ENCODE measurements around the gene EARS2. TPM values are rescaled to one million over a fixed set of nuclear protein-coding genes. Genes with fewer than 3 reads are reported as not detected.

Gene EARS2
- total and polyA plus RNA-seq, 2 of the 4 experiments (the other 2 are of a cell fraction), result 28.1 to 37.8 TPM

DNA sequence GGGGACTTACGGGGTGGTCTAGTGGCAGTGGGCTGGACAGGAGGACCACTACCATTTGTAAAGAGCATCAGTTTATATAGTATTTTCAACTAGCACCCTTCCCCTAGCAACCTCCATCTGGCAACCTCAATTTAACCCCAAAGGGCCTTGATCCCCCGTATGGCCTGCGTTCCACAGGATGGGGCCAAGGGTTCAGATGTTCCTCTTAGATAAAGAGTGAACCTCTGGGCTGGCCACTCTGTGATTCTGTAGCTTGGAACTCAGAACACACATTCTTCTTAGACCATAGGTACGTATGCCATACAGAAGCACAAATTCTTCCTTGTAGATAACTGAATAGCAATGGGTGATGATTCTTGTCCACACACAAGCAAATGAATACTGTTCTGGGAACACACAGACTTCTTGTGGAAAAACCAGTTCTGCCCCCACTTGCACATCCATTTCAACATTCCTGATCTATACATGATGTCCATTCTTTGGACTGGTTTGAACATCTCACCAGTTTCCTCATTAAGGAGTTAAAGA, 44.9 kb downstream of the EARS2 start:
- H3K36me3 ChIP-seq (ENCODE audit: control insufficient read depth, insufficient read depth, low read length), result peaks cover 2% of the 10 kb centered on the region
- H2BK120ac ChIP-seq (ENCODE audit: low read depth, low read length), result no peak overlapping the region
- intact Hi-C loops (cut with micrococcal nuclease), result no loop called here
- H3K23ac ChIP-seq (ENCODE audit: low read depth, low read length), result no peak overlapping the region
- H3K9me3 ChIP-seq (ENCODE audit: control insufficient read depth, insufficient read depth, low read length), result no peaks in the 10 kb centered on the region
- no peak overlapping the region for H3K4me3 ChIP-seq (ENCODE audit: insufficient read depth, low read depth, low read length)
- H3K18ac ChIP-seq (ENCODE audit: low read depth, low read length), result no peak overlapping the region
- no peak overlapping the region for H3K27ac ChIP-seq (ENCODE audit: insufficient read depth, low read length)
- no peak overlapping the region for H2BK20ac ChIP-seq (ENCODE audit: low read depth, low read length)
- dilution Hi-C loops (cut with HindIII; ENCODE audit: low sequenced_read_pairs, unreplicated experiment), result no loop called here
- no peaks in the 10 kb centered on the region for H3K27me3 ChIP-seq (ENCODE audit: control insufficient read depth, insufficient read depth, low read length)
- H3K9me1 ChIP-seq (ENCODE audit: insufficient read depth, low read length), result peaks cover 6% of the 10 kb centered on the region; the same call in 1 of the 2 replicates
- H2BK15ac ChIP-seq (ENCODE audit: low read depth, low read length), result no peak overlapping the region
- POLR2A ChIA-PET (ENCODE audit: unreplicated experiment), result no interaction called here
- no peak overlapping the region for H2BK5ac ChIP-seq (ENCODE audit: low read depth, low read length, poor library complexity, severe bottlenecking)
- H3K9ac ChIP-seq (ENCODE audit: low read depth, low read length), result no peak overlapping the region
- peaks cover 14% of the 10 kb centered on the region for H4K20me1 ChIP-seq (ENCODE audit: insufficient read depth, low read length)
- BruUV-seq (replicated peaks), result no TSS peak
- no peak overlapping the region for H3K56ac ChIP-seq (ENCODE audit: extremely low read depth, insufficient read depth, low read length)
- no peak overlapping the region for H3K14ac ChIP-seq (replicated peaks; ENCODE audit: low read depth, low read length)
- H4K91ac ChIP-seq (ENCODE audit: insufficient read depth, low read depth, low read length), result no peak overlapping the region
- ATAC-seq (ENCODE audit: low read depth) (no peak), DNase-seq (no peak)
- no peak overlapping the region for H2AK5ac ChIP-seq (ENCODE audit: low read depth, low read length)
- in situ Hi-C loops (cut with MboI; ENCODE audit: low sequenced_read_pairs), result no loop called here
- H3K4me2 ChIP-seq (ENCODE audit: low read depth, low read length), result no peak overlapping the region
- H4K5ac ChIP-seq (ENCODE audit: low read depth, low read length), result no peak overlapping the region
- peaks cover 5% of the 10 kb centered on the region for H3K4me1 ChIP-seq (ENCODE audit: control insufficient read depth, insufficient read depth, low read length)
- no peak overlapping the region for H3K4ac ChIP-seq (ENCODE audit: low read depth, low read length)
- no peak overlapping the region for H2AFZ ChIP-seq (replicated peaks; ENCODE audit: low read length, poor library complexity)
- TF ChIP-seq FOS (IDR thresholded peaks at IDR 0.05; ENCODE audit: low read depth, low read length) (no peak), POLR2A (IDR thresholded peaks at IDR 0.05; ENCODE audit: low read depth, low read length) (no peak), RAD21 (IDR thresholded peaks at IDR 0.05; ENCODE audit: low read length) (no peak), CHD1 (IDR thresholded peaks at IDR 0.05; ENCODE audit: low read depth, low read length) (no peak), BHLHE40 (IDR thresholded peaks at IDR 0.05; ENCODE audit: low read depth, low read length) (no peak), SMC3 (IDR thresholded peaks at IDR 0.05; ENCODE audit: low read depth, low read length) (no peak)
- TF ChIP-seq, protein P1, sequence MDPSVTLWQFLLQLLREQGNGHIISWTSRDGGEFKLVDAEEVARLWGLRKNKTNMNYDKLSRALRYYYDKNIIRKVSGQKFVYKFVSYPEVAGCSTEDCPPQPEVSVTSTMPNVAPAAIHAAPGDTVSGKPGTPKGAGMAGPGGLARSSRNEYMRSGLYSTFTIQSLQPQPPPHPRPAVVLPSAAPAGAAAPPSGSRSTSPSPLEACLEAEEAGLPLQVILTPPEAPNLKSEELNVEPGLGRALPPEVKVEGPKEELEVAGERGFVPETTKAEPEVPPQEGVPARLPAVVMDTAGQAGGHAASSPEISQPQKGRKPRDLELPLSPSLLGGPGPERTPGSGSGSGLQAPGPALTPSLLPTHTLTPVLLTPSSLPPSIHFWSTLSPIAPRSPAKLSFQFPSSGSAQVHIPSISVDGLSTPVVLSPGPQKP (IDR thresholded peaks at IDR 0.05; ENCODE audit: borderline replicate concordance, low read depth, low read length), result no peak
- TF ChIP-seq, protein P2, sequence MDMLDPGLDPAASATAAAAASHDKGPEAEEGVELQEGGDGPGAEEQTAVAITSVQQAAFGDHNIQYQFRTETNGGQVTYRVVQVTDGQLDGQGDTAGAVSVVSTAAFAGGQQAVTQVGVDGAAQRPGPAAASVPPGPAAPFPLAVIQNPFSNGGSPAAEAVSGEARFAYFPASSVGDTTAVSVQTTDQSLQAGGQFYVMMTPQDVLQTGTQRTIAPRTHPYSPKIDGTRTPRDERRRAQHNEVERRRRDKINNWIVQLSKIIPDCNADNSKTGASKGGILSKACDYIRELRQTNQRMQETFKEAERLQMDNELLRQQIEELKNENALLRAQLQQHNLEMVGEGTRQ (IDR thresholded peaks at IDR 0.05; ENCODE audit: low read depth, low read length), result no peak
- no CpG with 5 or more reads among the region's 4 CpGs for WGBS, 2 experiments (ENCODE audit: extremely low coverage in 2 of 2, insufficient read length in 1 of 2)
- no peak overlapping the region for H4K8ac ChIP-seq (ENCODE audit: low read depth in 2 of 2, low read length in 2 of 2)
- no peak overlapping the region for H2AK9ac ChIP-seq (replicated peaks; ENCODE audit: low read depth, low read length, poor library complexity)
- CTCF ChIA-PET, result no interaction called here
- H3K79me1 ChIP-seq (ENCODE audit: low read depth in 1 of 2, low read length in 2 of 2), result peaks cover 12 to 28% of the 10 kb centered on the region in 2 experiments; a peak in 3 of 4 replicates
